MM.1S (cell line): Measurements from ENCODE around the gene PGGHG.
A peak's percentile ranks its signal among the peaks of the same experiment; 100 is the strongest.

Experiments used
- DNase-seq: peaks from one replicate; pipeline ENCODE4 v3.0.0-alpha.2; 2015
- H2AFZ ChIP-seq: fragments of 300-600 bp; sonication (generic); 2 replicates; pipeline ENCODE4 v1.6.0; 2016; ENCODE audit warnings: antibody characterized with exemption, low read length
- H3F3A ChIP-seq: fragments of 300-600 bp; sonication (generic); 2 replicates; pipeline ENCODE4 v1.6.1; 2016; ENCODE audit warnings: mild to moderate bottlenecking, antibody characterized with exemption, low read length, moderate library complexity, mixed read lengths; ENCODE audit not compliant: insufficient read depth
- H3K27ac ChIP-seq: fragments of 300-600 bp; sonication (generic); 2 replicates; pipeline ENCODE4 v1.5.1; 2016; ENCODE audit warnings: mild to moderate bottlenecking, low read length
- H3K27me3 ChIP-seq: fragments of 300-600 bp; sonication (generic); replicated peaks from 2 replicates; pipeline ENCODE4 v1.6.0; 2016; ENCODE audit warnings: low read length; ENCODE audit not compliant: insufficient read depth
- H3K36me3 ChIP-seq: fragments of 300-600 bp; sonication (generic); replicated peaks from 2 replicates; pipeline ENCODE4 v1.6.1; 2016; ENCODE audit warnings: mild to moderate bottlenecking, low read length, mixed read lengths; ENCODE audit not compliant: insufficient read depth
- H3K4me1 ChIP-seq: fragments of 300-600 bp; sonication (generic); 2 replicates; pipeline ENCODE4 v1.6.1; 2016; ENCODE audit warnings: low read length, mixed read lengths
- H3K4me2 ChIP-seq: fragments of 300-600 bp; sonication (generic); 2 replicates; pipeline ENCODE4 v1.6.0; 2016; ENCODE audit warnings: low read depth, low read length
- H3K4me3 ChIP-seq: fragments of 300-600 bp; sonication (generic); 2 replicates; pipeline ENCODE4 v1.5.1; 2016; ENCODE audit warnings: low read length, mixed read lengths
- H3K79me2 ChIP-seq: fragments of 300-600 bp; sonication (generic); 2 replicates; pipeline ENCODE4 v1.6.1; 2016; ENCODE audit warnings: mixed run types, low read length, mixed read lengths
- H3K9ac ChIP-seq: fragments of 300-600 bp; sonication (generic); 2 replicates; pipeline ENCODE4 v1.6.1; 2016; ENCODE audit warnings: low read length, mixed read lengths
- H3K9me2 ChIP-seq: fragments of 300-600 bp; sonication (generic); replicated peaks from 2 replicates; pipeline ENCODE4 v1.6.1; 2016; ENCODE audit warnings: mild to moderate bottlenecking, low read length, mixed read lengths; ENCODE audit not compliant: insufficient read depth
- H3K9me3 ChIP-seq: fragments of 300-600 bp; sonication (generic); replicated peaks from 2 replicates; pipeline ENCODE4 v1.6.1; 2016; ENCODE audit warnings: mild to moderate bottlenecking, low read length, mixed read lengths; ENCODE audit not compliant: insufficient read depth
- H4K20me1 ChIP-seq: fragments of 300-600 bp; sonication (generic); 2 replicates; pipeline ENCODE4 v1.6.1; 2016; ENCODE audit warnings: mild to moderate bottlenecking, low read length, moderate library complexity, mixed read lengths; ENCODE audit not compliant: insufficient read depth
- EZH2 ChIP-seq: fragments of 300-600 bp; sonication (generic); optimal IDR thresholded peaks from 2 replicates; pipeline ENCODE3; 2017; ENCODE audit warnings: low read depth, mild to moderate bottlenecking, antibody characterized with exemption, low read length, mixed read lengths
- EZH2phosphoT487 ChIP-seq: fragments of 300-600 bp; sonication (generic); IDR thresholded peaks from 2 replicates; pipeline ENCODE4 v1.6.1; 2018; ENCODE audit warnings: antibody characterized with exemption, low read length
- TF ChIP-seq, protein P1 (sequence below): fragments of 300-600 bp; sonication (generic); IDR thresholded peaks from 2 replicates; pipeline ENCODE4 v1.5.1; 2016; ENCODE audit warnings: antibody characterized with exemption, low read length, mixed read lengths

Gene PGGHG

DNA sequence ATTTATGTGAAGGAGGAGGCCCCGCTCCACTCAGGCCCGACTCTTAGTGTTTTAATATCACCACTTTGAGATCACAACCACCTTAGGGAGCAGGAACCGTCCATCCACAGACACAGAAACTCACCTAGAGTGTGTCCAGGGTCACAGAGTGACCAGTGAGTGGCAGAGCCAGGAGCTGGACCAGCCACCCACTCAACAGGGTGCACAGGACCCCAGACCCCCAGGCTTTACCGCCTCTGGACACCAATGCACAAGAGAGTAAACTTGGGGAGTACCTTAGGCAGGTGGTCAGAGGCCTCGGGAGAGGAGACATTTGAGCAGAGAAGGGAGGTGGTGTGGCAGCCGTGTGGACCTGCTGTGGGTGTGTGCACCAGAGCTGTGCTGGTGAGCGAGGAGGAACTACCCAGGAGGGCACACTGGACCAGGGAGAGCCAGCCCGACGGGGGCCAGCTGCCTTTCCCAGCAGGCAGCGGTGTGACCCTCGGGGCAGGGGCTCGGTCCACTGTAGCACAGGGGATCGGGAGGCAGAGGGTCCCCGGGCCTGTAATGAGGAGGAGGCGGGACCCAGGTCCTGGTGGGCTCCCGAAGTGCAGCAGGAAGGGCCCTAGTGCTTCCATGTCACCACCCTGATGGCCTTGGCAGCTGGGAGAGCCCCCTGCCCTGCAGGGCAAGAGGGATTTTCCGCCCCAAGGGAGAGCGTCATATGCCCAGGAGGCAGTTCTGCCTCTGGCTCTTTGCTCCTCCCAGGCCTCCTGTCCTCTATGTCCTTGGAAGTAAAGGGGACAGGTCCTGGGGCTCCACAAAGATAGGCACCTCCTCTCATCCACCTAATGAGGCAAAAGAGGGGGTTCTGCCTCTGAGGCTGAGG lies 18.2 kb upstream of the PGGHG start:
- no peak overlapping the region for H3K9ac ChIP-seq
- H3F3A ChIP-seq, result peaks cover 33% of the 10 kb centered on the region
- H4K20me1 ChIP-seq, result no peaks in the 10 kb centered on the region
- H3K4me3 ChIP-seq, result no peak overlapping the region
- no peak for DNase-seq
- no peaks in the 10 kb centered on the region for H3K27me3 ChIP-seq
- peak overlapping the region; percentile 97; the same call in 1 of the 2 replicates for H3K27ac ChIP-seq
- no peak overlapping the region for H2AFZ ChIP-seq
- no peaks in the 10 kb centered on the region for H3K9me2 ChIP-seq
- H3K4me2 ChIP-seq, result peak overlapping the region; percentile 88; the same call in 1 of the 2 replicates
- no peaks in the 10 kb centered on the region for H3K9me3 ChIP-seq
- H3K36me3 ChIP-seq, result no peaks in the 10 kb centered on the region
- TF ChIP-seq EZH2phosphoT487 (no peak), EZH2 (no peak)
- TF ChIP-seq, protein P1, sequence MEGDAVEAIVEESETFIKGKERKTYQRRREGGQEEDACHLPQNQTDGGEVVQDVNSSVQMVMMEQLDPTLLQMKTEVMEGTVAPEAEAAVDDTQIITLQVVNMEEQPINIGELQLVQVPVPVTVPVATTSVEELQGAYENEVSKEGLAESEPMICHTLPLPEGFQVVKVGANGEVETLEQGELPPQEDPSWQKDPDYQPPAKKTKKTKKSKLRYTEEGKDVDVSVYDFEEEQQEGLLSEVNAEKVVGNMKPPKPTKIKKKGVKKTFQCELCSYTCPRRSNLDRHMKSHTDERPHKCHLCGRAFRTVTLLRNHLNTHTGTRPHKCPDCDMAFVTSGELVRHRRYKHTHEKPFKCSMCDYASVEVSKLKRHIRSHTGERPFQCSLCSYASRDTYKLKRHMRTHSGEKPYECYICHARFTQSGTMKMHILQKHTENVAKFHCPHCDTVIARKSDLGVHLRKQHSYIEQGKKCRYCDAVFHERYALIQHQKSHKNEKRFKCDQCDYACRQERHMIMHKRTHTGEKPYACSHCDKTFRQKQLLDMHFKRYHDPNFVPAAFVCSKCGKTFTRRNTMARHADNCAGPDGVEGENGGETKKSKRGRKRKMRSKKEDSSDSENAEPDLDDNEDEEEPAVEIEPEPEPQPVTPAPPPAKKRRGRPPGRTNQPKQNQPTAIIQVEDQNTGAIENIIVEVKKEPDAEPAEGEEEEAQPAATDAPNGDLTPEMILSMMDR, result no peak
- peaks cover 12% of the 10 kb centered on the region for H3K4me1 ChIP-seq
- peaks cover 6% of the 10 kb centered on the region; the same call in 1 of the 2 replicates for H3K79me2 ChIP-seq

DNA sequence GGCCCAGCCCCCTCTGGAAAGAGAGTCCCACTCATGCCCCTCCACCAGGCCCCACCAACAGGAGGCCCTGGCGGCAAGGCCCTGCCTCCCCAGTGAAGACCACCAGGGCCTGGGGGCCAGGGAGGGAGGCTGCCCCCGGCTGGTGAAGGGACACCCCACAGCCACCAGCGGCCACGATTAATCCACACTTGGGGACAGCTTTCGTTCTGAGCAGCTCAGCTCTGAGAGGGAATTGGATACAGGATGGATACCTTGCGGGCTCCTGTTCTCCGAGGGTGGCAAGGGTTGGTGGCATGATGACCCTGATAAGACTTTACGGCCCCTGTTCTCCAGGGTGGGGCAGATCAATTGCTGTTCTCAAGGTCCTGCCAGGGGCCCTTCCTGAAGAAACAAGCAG lies 17.6 kb upstream of the PGGHG start:
- Histone ChIP-seq H3K9ac (no peak overlapping the region), H3K4me3 (no peak overlapping the region), H3K27me3 (no peaks in the 10 kb centered on the region), H3K36me3 (no peaks in the 10 kb centered on the region), H3K27ac (no peak overlapping the region), H3K79me2 (peaks cover 6% of the 10 kb centered on the region; the same call in 1 of the 2 replicates), H3K9me2 (no peaks in the 10 kb centered on the region), H4K20me1 (no peaks in the 10 kb centered on the region), H3K4me1 (peaks cover 12% of the 10 kb centered on the region), H3F3A (peaks cover 33% of the 10 kb centered on the region), H3K4me2 (no peak overlapping the region), H2AFZ (no peak overlapping the region), H3K9me3 (no peaks in the 10 kb centered on the region)
- DNase-seq, result no peak
- no peak for TF ChIP-seq EZH2phosphoT487
- TF ChIP-seq, protein P1, result no peak
- no peak for TF ChIP-seq EZH2

DNA sequence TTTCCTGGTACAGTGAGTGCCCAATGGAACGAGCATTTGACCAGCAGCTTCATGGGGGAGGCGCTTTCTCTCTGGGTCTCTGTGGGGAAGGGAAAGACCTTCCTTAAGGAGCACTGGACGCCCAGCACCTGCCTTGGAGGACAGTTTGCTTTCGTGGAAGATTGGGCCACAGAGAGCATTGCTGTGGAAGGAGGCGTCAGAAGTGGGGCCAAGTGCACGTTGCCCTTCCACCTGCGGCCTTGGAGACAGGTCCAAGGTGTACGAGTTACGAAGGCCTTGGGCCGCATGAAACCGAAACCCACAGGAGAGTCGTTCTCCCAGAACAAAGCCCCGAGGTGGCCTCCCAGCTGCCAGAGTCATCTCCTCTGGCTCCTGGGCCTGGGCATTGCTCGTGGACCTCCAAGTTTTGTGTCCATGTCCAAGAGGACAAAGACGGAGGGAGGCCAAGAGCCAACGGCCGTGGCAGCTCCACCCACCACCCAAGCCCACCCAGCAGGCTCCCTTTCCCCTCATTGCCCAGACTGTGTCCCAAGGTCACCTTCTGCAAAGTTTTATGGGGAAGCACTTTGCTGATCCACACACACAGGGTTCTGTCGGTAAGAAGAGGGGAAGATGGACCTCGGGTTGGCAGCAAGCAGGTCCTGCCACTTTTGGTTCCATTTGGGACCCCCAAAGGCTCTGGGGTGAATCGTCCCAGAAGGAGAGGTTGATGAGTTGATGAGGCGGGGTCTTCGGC lies 16.6 kb upstream of the PGGHG start:
- Histone ChIP-seq H3K4me3 (no peak overlapping the region), H3K9ac (no peak overlapping the region), H3K9me2 (no peaks in the 10 kb centered on the region), H3K4me1 (peaks cover 6% of the 10 kb centered on the region; the same call in 1 of the 2 replicates), H4K20me1 (no peaks in the 10 kb centered on the region), H3K79me2 (peaks cover 6% of the 10 kb centered on the region; the same call in 1 of the 2 replicates), H3K36me3 (no peaks in the 10 kb centered on the region), H3K4me2 (no peak overlapping the region), H3F3A (peaks cover 27% of the 10 kb centered on the region), H2AFZ (no peak overlapping the region), H3K27ac (no peak overlapping the region), H3K9me3 (no peaks in the 10 kb centered on the region), H3K27me3 (no peaks in the 10 kb centered on the region)
- TF ChIP-seq EZH2, result no peak
- TF ChIP-seq EZH2phosphoT487, result no peak
- TF ChIP-seq, protein P1, result no peak
- no peak for DNase-seq
